Hepatocyte (in vitro differentiated cells): ENCODE results near the gene KCNK4. TPM values are rescaled to one million over a fixed set of nuclear protein-coding genes. Genes with fewer than 3 reads are reported as not detected.
"Not testable (repeated sequence)": the region's sequence is repeated elsewhere in the genome, so short reads cannot be mapped to it uniquely, and the experiment has no call there.

Experiments
- DNase-seq: peaks from one replicate; pipeline ENCODE4 v3.0.0-alpha.2; 2016; ENCODE audit warnings: low spot score
- H2AFZ ChIP-seq: fragments of 200-600 bp; sonication (generic); 2 replicates; pipeline ENCODE4 v1.6.0; 2016; ENCODE audit warnings: antibody characterized with exemption, mild to moderate bottlenecking
- H3K27ac ChIP-seq: fragments of 200-600 bp; sonication (generic); 2 replicates; pipeline ENCODE4 v1.5.1; 2016; ENCODE audit warnings: mild to moderate bottlenecking
- H3K27me3 ChIP-seq: fragments of 200-600 bp; sonication (generic); 2 replicates; pipeline ENCODE4 v1.6.1; 2016
- H3K36me3 ChIP-seq: fragments of 200-600 bp; sonication (generic); replicated peaks from 2 replicates; pipeline ENCODE4 v1.5.1; 2016; ENCODE audit warnings: low read depth; ENCODE audit not compliant: insufficient read depth
- H3K4me1 ChIP-seq: fragments of 200-600 bp; sonication (generic); 2 replicates; pipeline ENCODE4 v1.5.1; 2016; ENCODE audit warnings: mild to moderate bottlenecking, moderate library complexity; ENCODE audit not compliant: insufficient read depth
- H3K4me2 ChIP-seq: fragments of 200-600 bp; sonication (generic); 2 replicates; pipeline ENCODE4 v1.6.0; 2016
- H3K4me3 ChIP-seq: fragments of 200-600 bp; sonication (generic); 2 replicates; pipeline ENCODE4 v1.5.1; 2016; ENCODE audit warnings: mild to moderate bottlenecking
- H3K79me2 ChIP-seq: fragments of 200-600 bp; sonication (generic); 2 replicates; pipeline ENCODE4 v1.6.0; 2017; ENCODE audit warnings: mild to moderate bottlenecking
- H3K9me2 ChIP-seq: fragments of 200-600 bp; sonication (generic); replicated peaks from 2 replicates; pipeline ENCODE4 v1.6.0; 2017; ENCODE audit warnings: mild to moderate bottlenecking; ENCODE audit not compliant: insufficient read depth
- H3K9me3 ChIP-seq: fragments of 200-600 bp; sonication (generic); 2 replicates; pipeline ENCODE4 v1.5.1; 2016; ENCODE audit warnings: low read depth, mild to moderate bottlenecking
- H4K20me1 ChIP-seq: fragments of 200-600 bp; sonication (generic); 2 replicates; pipeline ENCODE4 v1.6.0; 2016; ENCODE audit warnings: mild to moderate bottlenecking; ENCODE audit not compliant: insufficient read depth, poor library complexity, severe bottlenecking
- CTCF ChIP-seq: fragments of 200-600 bp; sonication (generic); IDR thresholded peaks from 2 replicates; pipeline ENCODE4 v1.5.1; 2016; ENCODE audit warnings: antibody characterized with exemption, mild to moderate bottlenecking; ENCODE audit not compliant: poor library complexity
- EZH2 ChIP-seq: fragments of 200-600 bp; sonication (generic); IDR thresholded peaks from 2 replicates; pipeline ENCODE4 v1.6.1; 2016; ENCODE audit warnings: antibody characterized with exemption, mild to moderate bottlenecking, borderline replicate concordance
- EZH2phosphoT487 ChIP-seq: fragments of 200-600 bp; sonication (generic); IDR thresholded peaks from one replicate; pipeline ENCODE4 v1.6.1; 2018; ENCODE audit warnings: antibody characterized with exemption, mild to moderate bottlenecking, low read depth, moderate library complexity; ENCODE audit not compliant: unreplicated experiment, severe bottlenecking
- WGBS: methylation state at CpG from one replicate; pipeline ENCODE4 v1.1.6; 2016; ENCODE audit warnings: low lambda C conversion rate; ENCODE audit errors: missing lambda C conversion rate; 5-methylcytosine and 5-hydroxymethylcytosine counted together
- polyA plus RNA-seq: library from polyadenylated mRNA; unstranded; fragments of >200 nt; fragmentation: Nextera tagmentation; extraction: Ambion mirVana; gene quantifications from 2 replicates; pipeline ENCODE4 v1.2.1, GENCODE V29; 2016
- total RNA-seq: library from RNA; depleted of rRNA; stranded (reverse); fragments of >200 nt; gene quantifications from 2 replicates; pipeline ENCODE4 v1.2.3, GENCODE V29; 2014

Gene KCNK4
- total and polyA plus RNA-seq, 2 experiments from 2014 or later = not detected

DNA sequence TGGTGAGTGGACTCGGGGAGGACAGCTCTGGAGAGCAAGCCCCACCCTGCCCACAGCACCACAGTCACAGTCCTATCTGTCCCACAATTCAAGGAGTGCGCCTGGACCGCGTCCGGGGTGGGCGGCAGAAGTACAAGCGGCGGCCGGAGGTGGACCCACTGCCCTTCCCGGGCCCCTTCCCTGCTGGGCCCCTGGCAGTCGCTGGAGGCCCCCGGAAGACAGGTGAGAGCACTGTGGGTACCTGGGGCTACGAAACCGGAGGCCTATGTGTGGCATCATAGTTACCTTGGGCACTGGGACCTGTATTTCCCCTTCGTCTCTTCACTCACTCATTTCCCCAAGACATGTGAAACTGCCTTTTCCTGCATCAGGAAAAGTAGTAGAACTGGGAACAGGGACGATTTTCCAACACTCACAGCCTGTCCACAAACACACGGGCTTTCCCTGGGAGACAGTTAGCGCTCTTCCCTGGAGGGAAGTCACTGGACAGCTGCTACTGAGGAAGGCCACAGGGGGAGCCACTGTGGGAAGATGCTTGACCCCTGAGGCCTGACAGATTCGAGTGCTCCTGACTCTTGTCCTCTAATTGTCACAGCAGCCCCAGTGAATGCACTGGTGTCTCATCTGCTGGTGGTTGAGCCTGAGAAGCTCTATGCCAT lies 23.2 kb downstream of the KCNK4 start:
- TF ChIP-seq EZH2phosphoT487 (no peak), CTCF (no peak), EZH2 (no peak)
- Histone ChIP-seq H3K9me3 (no peaks in the 10 kb centered on the region), H4K20me1 (no peaks in the 10 kb centered on the region), H3K27ac (no peak overlapping the region), H3K9me2 (no peaks in the 10 kb centered on the region), H3K36me3 (no peaks in the 10 kb centered on the region), H2AFZ (no peak overlapping the region), H3K4me2 (no peak overlapping the region), H3K27me3 (no peaks in the 10 kb centered on the region), H3K4me3 (no peak overlapping the region), H3K4me1 (peaks cover 9% of the 10 kb centered on the region), H3K79me2 (peaks cover 53% of the 10 kb centered on the region)
- peak; percentile 8 for DNase-seq
- 89% methylated on average over 19 of the region's 19 CpGs for WGBS

GRCh38 chr11:64314805-64315561 lies 23.9 kb downstream of the KCNK4 start:
- WGBS = 90% methylated on average over 23 of the region's 24 CpGs
- Histone ChIP-seq H2AFZ (no peak overlapping the region), H3K4me1 (peaks cover 10% of the 10 kb centered on the region), H4K20me1 (no peaks in the 10 kb centered on the region), H3K9me2 (no peaks in the 10 kb centered on the region), H3K4me2 (no peak overlapping the region), H3K9me3 (no peaks in the 10 kb centered on the region), H3K36me3 (no peaks in the 10 kb centered on the region), H3K4me3 (no peak overlapping the region), H3K79me2 (peaks cover 50% of the 10 kb centered on the region), H3K27me3 (no peaks in the 10 kb centered on the region), H3K27ac (no peak overlapping the region)
- TF ChIP-seq EZH2phosphoT487 = no peak
- no peak for TF ChIP-seq CTCF
- no peak for TF ChIP-seq EZH2
- peak; percentile 6 for DNase-seq

- H3K9me2 ChIP-seq, H4K20me1 ChIP-seq, H3K9me3 ChIP-seq, H3K27me3 ChIP-seq, H3K36me3 ChIP-seq, H3K4me3 ChIP-seq, H2AFZ ChIP-seq: not testable (repeated sequence)
- peaks cover 45% of the 10 kb centered on the region for H3K79me2 ChIP-seq
- H3K4me1 ChIP-seq = peaks cover 16% of the 10 kb centered on the region
- peak overlapping the region; percentile 98 for H3K27ac ChIP-seq
- DNase-seq = peak; percentile 2
- 86% methylated on average over 22 of the region's 25 CpGs for WGBS
- H3K4me2 ChIP-seq = peak overlapping the region; percentile 79
Measured at GRCh38 chr11:64315667-64316526, 24.8 kb downstream of the KCNK4 start.
